ENCODE measurements around the gene CCDC177. TPM values are rescaled to one million over a fixed set of nuclear protein-coding genes. Genes with fewer than 3 reads are reported as not detected.
"Not testable (repeated sequence)": the region's sequence is repeated elsewhere in the genome, so short reads cannot be mapped to it uniquely, and the experiment has no call there.

The CCDC177 gene
- total RNA-seq, 2 experiments from 2014 or later = not detected

DNA sequence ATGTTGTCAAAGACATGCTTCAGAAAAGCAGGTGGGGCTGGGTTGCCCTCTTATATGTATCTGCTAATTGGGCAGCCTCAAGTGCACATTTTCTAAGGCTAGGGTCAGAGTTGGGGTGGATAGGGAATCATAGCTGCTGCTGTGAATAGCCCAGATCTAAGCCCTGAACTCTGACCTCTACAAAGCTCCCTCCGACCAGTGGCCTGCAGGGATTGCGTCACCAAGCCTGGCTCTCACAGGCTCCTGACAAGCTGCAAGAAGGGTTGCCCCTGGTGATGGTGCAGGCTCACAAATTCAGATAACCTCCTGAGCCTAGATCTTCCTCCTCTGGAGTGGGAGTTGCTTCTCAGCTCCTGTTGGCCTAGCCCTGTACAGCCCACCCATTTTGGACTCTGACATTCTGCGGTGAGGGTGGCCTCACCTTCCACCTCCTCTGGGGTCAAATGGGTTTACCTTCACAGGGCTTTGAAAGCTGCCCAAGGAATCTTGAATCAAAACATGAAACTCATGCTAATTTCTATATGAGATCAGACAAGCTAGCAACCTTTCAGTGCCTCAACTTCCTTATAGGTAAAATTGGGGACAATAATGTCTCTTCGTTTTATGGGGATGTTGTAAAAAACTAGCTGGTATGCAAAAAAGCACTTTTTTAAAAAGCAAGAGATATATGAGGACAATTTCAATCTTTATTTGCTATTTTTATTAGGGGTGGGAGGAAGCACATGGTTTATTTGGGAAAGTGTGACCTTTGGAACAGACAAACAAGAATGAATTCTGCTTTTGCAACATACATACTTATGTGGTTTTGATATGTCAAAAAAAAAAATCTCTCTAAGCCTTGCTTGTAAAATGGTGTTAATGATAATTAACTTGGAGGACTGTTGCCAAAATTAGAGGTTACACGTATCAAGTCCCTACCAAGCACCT, 31.9 kb upstream of the CCDC177 start:
- no peaks in the 10 kb centered on the region for H3K27me3 Mint-ChIP-seq
- H3K4me3 Mint-ChIP-seq = no peak overlapping the region
- ATAC-seq (no peak), DNase-seq (no peak)
- peaks cover 19% of the 10 kb centered on the region for H3K4me1 Mint-ChIP-seq (ENCODE audit: low read depth)
- H3K36me3 Mint-ChIP-seq (ENCODE audit: low read depth) = no peaks in the 10 kb centered on the region
- no peak overlapping the region for H3K27ac Mint-ChIP-seq
- no peaks in the 10 kb centered on the region for H3K9me3 Mint-ChIP-seq
- intact Hi-C loops (cut with micrococcal nuclease) = no loop called here
- TF ChIP-seq, protein P1, sequence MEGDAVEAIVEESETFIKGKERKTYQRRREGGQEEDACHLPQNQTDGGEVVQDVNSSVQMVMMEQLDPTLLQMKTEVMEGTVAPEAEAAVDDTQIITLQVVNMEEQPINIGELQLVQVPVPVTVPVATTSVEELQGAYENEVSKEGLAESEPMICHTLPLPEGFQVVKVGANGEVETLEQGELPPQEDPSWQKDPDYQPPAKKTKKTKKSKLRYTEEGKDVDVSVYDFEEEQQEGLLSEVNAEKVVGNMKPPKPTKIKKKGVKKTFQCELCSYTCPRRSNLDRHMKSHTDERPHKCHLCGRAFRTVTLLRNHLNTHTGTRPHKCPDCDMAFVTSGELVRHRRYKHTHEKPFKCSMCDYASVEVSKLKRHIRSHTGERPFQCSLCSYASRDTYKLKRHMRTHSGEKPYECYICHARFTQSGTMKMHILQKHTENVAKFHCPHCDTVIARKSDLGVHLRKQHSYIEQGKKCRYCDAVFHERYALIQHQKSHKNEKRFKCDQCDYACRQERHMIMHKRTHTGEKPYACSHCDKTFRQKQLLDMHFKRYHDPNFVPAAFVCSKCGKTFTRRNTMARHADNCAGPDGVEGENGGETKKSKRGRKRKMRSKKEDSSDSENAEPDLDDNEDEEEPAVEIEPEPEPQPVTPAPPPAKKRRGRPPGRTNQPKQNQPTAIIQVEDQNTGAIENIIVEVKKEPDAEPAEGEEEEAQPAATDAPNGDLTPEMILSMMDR (IDR thresholded peaks at IDR 0.05) = no peak
- ChIA-PET CTCF (interaction anchor here (0.8 to 7.7 kb wide), 13 partner anchors 9 to 128 kb away, joined by 3 to 61 read pairs (median 6); no protein-coding TSS in a partner anchor), POLR2A (interaction anchor here (0.5 to 1.9 kb wide), 3 partner anchors 120 to 161 kb away, joined by 3 to 7 read pairs (median 5); partner anchors contain the start of gene SRSF5)

DNA sequence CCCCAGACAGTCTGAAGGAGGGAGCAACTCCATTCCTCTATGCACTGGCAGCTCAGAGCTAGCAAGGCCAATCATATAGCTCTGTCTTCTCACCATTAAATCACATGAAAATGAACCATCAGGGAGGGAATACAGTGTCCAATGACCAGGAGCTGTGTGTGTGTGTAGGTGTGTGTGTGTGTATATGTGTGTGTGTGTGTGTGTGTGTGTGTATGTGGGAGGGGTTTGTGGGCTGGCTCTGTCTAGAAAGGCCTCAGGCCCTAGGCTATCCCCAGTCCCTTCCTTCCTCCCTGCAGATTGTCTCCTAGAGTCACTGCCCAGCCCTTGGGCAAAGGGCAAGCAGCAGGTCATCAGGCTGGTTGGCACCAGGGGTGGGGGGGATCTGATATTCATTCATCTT, 31.1 kb upstream of the CCDC177 start:
- Mint-ChIP-seq H3K4me3 (no peak overlapping the region), H3K4me1 (ENCODE audit: low read depth) (peaks cover 15% of the 10 kb centered on the region), H3K9me3 (no peaks in the 10 kb centered on the region), H3K27ac (no peak overlapping the region), H3K27me3 (no peaks in the 10 kb centered on the region), H3K36me3 (ENCODE audit: low read depth) (no peaks in the 10 kb centered on the region)
- intact Hi-C loops (cut with micrococcal nuclease) = no loop called here
- DNase-seq (no peak), ATAC-seq (no peak)
- ChIA-PET POLR2A (interaction anchor here (1.0 to 1.9 kb wide), 2 partner anchors 114 to 161 kb away, joined by 3 to 7 read pairs; partner anchors contain the start of gene SRSF5), CTCF (interaction anchor here (0.8 to 7.7 kb wide), 19 partner anchors 8 to 129 kb away, joined by 3 to 61 read pairs (median 5); no protein-coding TSS in a partner anchor)
- TF ChIP-seq, protein P1 (IDR thresholded peaks at IDR 0.05) = no peak

DNA sequence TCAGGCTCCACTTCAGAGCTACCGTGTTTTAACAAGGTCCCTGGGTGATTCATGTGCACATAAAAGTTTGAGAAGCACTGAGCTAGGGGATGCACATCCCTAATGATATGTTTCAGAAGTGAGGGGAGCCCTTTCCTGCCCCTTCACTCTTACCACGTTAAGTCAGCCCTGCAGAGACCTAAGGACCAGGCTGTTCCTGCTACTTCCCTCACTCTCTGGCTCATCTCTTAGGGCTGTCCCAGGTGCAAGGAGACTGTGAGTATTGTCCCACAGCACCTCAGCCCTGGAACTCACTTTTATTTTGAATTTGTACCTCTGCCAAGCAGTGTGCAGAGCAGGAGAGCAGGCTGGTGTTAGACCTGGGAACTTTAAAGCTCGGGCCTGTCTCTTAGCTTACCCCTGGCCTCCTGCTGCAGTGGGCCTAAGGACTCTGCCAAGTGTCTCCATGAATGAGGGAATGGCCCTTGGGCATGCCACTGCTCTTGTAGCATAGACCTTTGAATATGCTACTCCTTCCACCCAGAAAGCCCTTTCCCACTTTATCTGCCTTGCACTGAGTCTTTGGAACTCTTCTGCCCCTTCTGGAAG, 25.7 kb upstream of the CCDC177 start:
- Mint-ChIP-seq H3K36me3 (ENCODE audit: low read depth) (no peaks in the 10 kb centered on the region), H3K9me3 (no peaks in the 10 kb centered on the region), H3K4me3 (no peak overlapping the region), H3K27me3 (no peaks in the 10 kb centered on the region), H3K27ac (no peak overlapping the region), H3K4me1 (ENCODE audit: low read depth) (no peaks in the 10 kb centered on the region)
- intact Hi-C loops (cut with micrococcal nuclease) = no loop called here
- CTCF ChIA-PET = interaction anchor here (0.6 to 7.0 kb wide), 8 partner anchors 16 to 240 kb away, joined by 3 to 33 read pairs (median 5); no protein-coding TSS in a partner anchor
- DNase-seq (no peak), ATAC-seq (no peak)
- TF ChIP-seq, protein P1 (IDR thresholded peaks at IDR 0.05) = no peak
- POLR2A ChIA-PET = interaction anchor here (0.9 kb wide), 1 partner anchor 11 kb away, joined by 5 read pairs; the partner anchor contains the start of gene SUSD6

DNA sequence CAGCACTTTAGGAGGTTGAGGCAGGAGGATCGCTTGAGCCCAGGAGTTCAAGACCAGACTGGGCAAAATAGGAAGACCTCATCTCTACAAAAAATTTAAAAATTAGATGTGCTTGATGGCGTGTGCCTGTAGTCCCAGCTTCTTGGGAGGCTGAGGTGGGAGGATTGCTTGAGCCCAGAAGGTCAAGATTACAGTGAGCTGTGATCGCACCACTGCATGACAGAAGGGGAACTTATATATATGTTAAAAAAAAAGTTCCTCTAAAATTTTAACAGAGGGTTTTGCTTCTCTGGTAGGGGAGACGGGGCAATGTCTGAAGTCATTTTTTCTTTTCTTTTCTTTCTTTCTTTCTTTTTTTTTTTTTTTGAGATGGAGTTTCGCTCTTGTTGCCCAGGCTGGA, 24.8 kb upstream of the CCDC177 start:
- H3K27ac Mint-ChIP-seq; H3K4me1 Mint-ChIP-seq (ENCODE audit: low read depth); H3K27me3 Mint-ChIP-seq; ATAC-seq; H3K9me3 Mint-ChIP-seq; DNase-seq; H3K4me3 Mint-ChIP-seq; POLR2A ChIA-PET; H3K36me3 Mint-ChIP-seq (ENCODE audit: low read depth); intact Hi-C loops (cut with micrococcal nuclease): not testable (repeated sequence)
- CTCF ChIA-PET = interaction anchor here (0.8 to 7.0 kb wide), 4 partner anchors 15 to 148 kb away, joined by 3 to 33 read pairs (median 4); no protein-coding TSS in a partner anchor

DNA sequence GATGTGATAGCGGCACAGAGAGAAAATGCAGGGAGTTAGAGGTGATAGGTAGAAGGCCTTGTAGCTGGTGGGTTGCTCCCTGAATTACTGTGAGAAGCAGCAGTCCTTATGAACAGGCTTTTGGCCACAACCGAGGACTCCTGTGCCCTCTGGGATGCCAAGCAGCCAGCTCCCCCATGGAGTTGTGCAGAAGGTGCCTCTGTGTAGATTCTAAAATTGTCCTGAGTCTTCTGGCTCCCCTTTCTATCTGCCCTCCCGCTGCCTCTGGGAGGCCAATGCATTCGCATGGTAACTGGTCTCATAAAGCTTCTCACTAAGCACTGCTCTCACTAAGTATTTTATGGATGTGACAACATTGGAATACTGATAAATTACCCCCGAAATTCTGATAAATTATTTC, 20.7 kb upstream of the CCDC177 start:
- POLR2A ChIA-PET = no interaction called here
- Mint-ChIP-seq H3K27me3 (no peaks in the 10 kb centered on the region), H3K36me3 (ENCODE audit: low read depth) (no peaks in the 10 kb centered on the region), H3K9me3 (no peaks in the 10 kb centered on the region), H3K27ac (no peak overlapping the region), H3K4me1 (ENCODE audit: low read depth) (no peaks in the 10 kb centered on the region), H3K4me3 (no peak overlapping the region)
- CTCF ChIA-PET = interaction anchor here (1.1 to 3.8 kb wide), 4 partner anchors 10 to 135 kb away, joined by 3 to 13 read pairs (median 4); no protein-coding TSS in a partner anchor
- no peak for ATAC-seq
- TF ChIP-seq, protein P1 (IDR thresholded peaks at IDR 0.05) = no peak
- intact Hi-C loops (cut with micrococcal nuclease) = no loop called here
- DNase-seq = no peak
